ENCODE data around the gene PAF1. TPM values are rescaled to one million over a fixed set of nuclear protein-coding genes. Genes with fewer than 3 reads are reported as not detected.

Gene PAF1
- total RNA-seq, 1 experiment from 2014 or later: 47.0 TPM

GRCh38 chr19:39427707-39428106 is 36.8 kb upstream of the PAF1 start:
- no peaks in the 10 kb centered on the region for H3K27me3 Mint-ChIP-seq (ENCODE audit: insufficient read depth, unreplicated experiment)
- POLR2A ChIA-PET: interaction anchor here (0.7 to 3.4 kb wide), 4 partner anchors 8 to 27 kb away, joined by 3 to 35 read pairs (median 4); partner anchors contain the start of genes PLEKHG2, RPS16 and ZFP36
- no peak overlapping the region for H3K4me3 Mint-ChIP-seq (ENCODE audit: unreplicated experiment)
- no peak for TF ChIP-seq CTCF (IDR thresholded peaks at IDR 0.05; ENCODE audit: unreplicated experiment)
- CTCF ChIA-PET: interaction anchor here (0.6 to 1.7 kb wide), 5 partner anchors 11 to 788 kb away, joined by 3 to 6 read pairs (median 3); partner anchors contain the start of gene PLEKHG2
- intact Hi-C loops (cut with micrococcal nuclease): no loop called here
- DNase-seq (ENCODE audit: unreplicated experiment): no peak
- H3K36me3 Mint-ChIP-seq (ENCODE audit: insufficient read depth, unreplicated experiment): peaks cover 28% of the 10 kb centered on the region
- H3K9me3 Mint-ChIP-seq (ENCODE audit: unreplicated experiment): no peaks in the 10 kb centered on the region
- no TSS peak for BruUV-seq (replicated peaks)
- no peak overlapping the region for H3K27ac Mint-ChIP-seq (ENCODE audit: low read depth, unreplicated experiment)
- H3K4me1 Mint-ChIP-seq (ENCODE audit: insufficient read depth, unreplicated experiment): no peaks in the 10 kb centered on the region

- no TSS peak for BruUV-seq (replicated peaks)
- TF ChIP-seq CTCF (IDR thresholded peaks at IDR 0.05; ENCODE audit: unreplicated experiment): no peak
- POLR2A ChIA-PET: interaction anchor here (0.6 to 3.4 kb wide), 5 partner anchors 9 to 35 kb away, joined by 3 to 35 read pairs (median 4); partner anchors contain the start of genes MED29, PAF1, PLEKHG2 and RPS16
- Mint-ChIP-seq H3K36me3 (ENCODE audit: insufficient read depth, unreplicated experiment) (peaks cover 13% of the 10 kb centered on the region), H3K4me3 (ENCODE audit: unreplicated experiment) (no peak overlapping the region), H3K27me3 (ENCODE audit: insufficient read depth, unreplicated experiment) (no peaks in the 10 kb centered on the region), H3K27ac (ENCODE audit: low read depth, unreplicated experiment) (no peak overlapping the region), H3K4me1 (ENCODE audit: insufficient read depth, unreplicated experiment) (no peaks in the 10 kb centered on the region), H3K9me3 (ENCODE audit: unreplicated experiment) (no peaks in the 10 kb centered on the region)
- CTCF ChIA-PET: interaction anchor here (1.0 kb wide), 1 partner anchor 107 kb away, joined by 3 read pairs; no protein-coding TSS in a partner anchor
- intact Hi-C loops (cut with micrococcal nuclease): no loop called here
- no peak for DNase-seq (ENCODE audit: unreplicated experiment)
Measured at GRCh38 chr19:39426170-39426569, 35.3 kb upstream of the PAF1 start.

- H3K9me3 Mint-ChIP-seq (ENCODE audit: unreplicated experiment): no peaks in the 10 kb centered on the region
- no peaks in the 10 kb centered on the region for H3K4me1 Mint-ChIP-seq (ENCODE audit: insufficient read depth, unreplicated experiment)
- H3K27ac Mint-ChIP-seq (ENCODE audit: low read depth, unreplicated experiment): no peak overlapping the region
- H3K27me3 Mint-ChIP-seq (ENCODE audit: insufficient read depth, unreplicated experiment): no peaks in the 10 kb centered on the region
- DNase-seq (ENCODE audit: unreplicated experiment): no peak
- TF ChIP-seq CTCF (IDR thresholded peaks at IDR 0.05; ENCODE audit: unreplicated experiment): no peak
- peaks cover 9% of the 10 kb centered on the region for H3K36me3 Mint-ChIP-seq (ENCODE audit: insufficient read depth, unreplicated experiment)
- POLR2A ChIA-PET: interaction anchor here (3.4 kb wide), 1 partner anchor 10 kb away, joined by 35 read pairs; the partner anchor contains the start of gene RPS16
- intact Hi-C loops (cut with micrococcal nuclease): no loop called here
- CTCF ChIA-PET: interaction anchor here (1.1 kb wide), 1 partner anchor 10 kb away, joined by 3 read pairs; no protein-coding TSS in a partner anchor
- no peak overlapping the region for H3K4me3 Mint-ChIP-seq (ENCODE audit: unreplicated experiment)
- BruUV-seq (replicated peaks): no TSS peak
Measured at GRCh38 chr19:39425744-39426143, 34.8 kb upstream of the PAF1 start.

- POLR2A ChIA-PET: interaction anchor here (3.4 kb wide), 1 partner anchor 11 kb away, joined by 35 read pairs; the partner anchor contains the start of gene RPS16
Measured at GRCh38 chr19:39424934-39425333, 34.0 kb upstream of the PAF1 start.

More at GRCh38 chr19:39424934-39425333, 34.0 kb upstream of the PAF1 start:
- Mint-ChIP-seq H3K4me3 (ENCODE audit: unreplicated experiment) (no peak overlapping the region), H3K27me3 (ENCODE audit: insufficient read depth, unreplicated experiment) (no peaks in the 10 kb centered on the region), H3K9me3 (ENCODE audit: unreplicated experiment) (no peaks in the 10 kb centered on the region), H3K27ac (ENCODE audit: low read depth, unreplicated experiment) (no peak overlapping the region), H3K36me3 (ENCODE audit: insufficient read depth, unreplicated experiment) (peaks cover under 1% of the 10 kb centered on the region), H3K4me1 (ENCODE audit: insufficient read depth, unreplicated experiment) (no peaks in the 10 kb centered on the region)
- intact Hi-C loops (cut with micrococcal nuclease): no loop called here
- no peak for DNase-seq (ENCODE audit: unreplicated experiment)
- BruUV-seq (replicated peaks): no TSS peak
- TF ChIP-seq CTCF (IDR thresholded peaks at IDR 0.05; ENCODE audit: unreplicated experiment): no peak
- CTCF ChIA-PET: interaction anchor here (1.1 kb wide), 1 partner anchor 9 kb away, joined by 3 read pairs; no protein-coding TSS in a partner anchor

Data from MCF 10A (cell line).